HEK293 (cell line): ENCODE measurements around the gene UVSSA.

Experiments used
- BCL11B ChIP-seq: fragments of 450-650 bp; formaldehyde crosslinking; IDR thresholded peaks from 2 replicates; pipeline ENCODE4 v1.5.1; 2016; ENCODE audit warnings: low read depth, missing biosample characterization, missing genetic modification characterization
- HOXA7 ChIP-seq: sonication (generic); formaldehyde crosslinking; IDR thresholded peaks from 2 replicates; pipeline ENCODE4 v1.8.1; 2022; ENCODE audit warnings: missing genetic modification reagents, borderline replicate concordance
- SP2 ChIP-seq: fragments of 450-650 bp; formaldehyde crosslinking; IDR thresholded peaks from 2 replicates; pipeline ENCODE4 v1.5.1; 2016; ENCODE audit warnings: missing biosample characterization, missing genetic modification characterization
- ZBTB21 ChIP-seq: fragments of 450-650 bp; formaldehyde crosslinking; IDR thresholded peaks from 2 replicates; pipeline ENCODE4 v1.5.1; 2017; ENCODE audit warnings: missing biosample characterization, missing genetic modification characterization
- ZBTB7A ChIP-seq: fragments of 450-650 bp; formaldehyde crosslinking; IDR thresholded peaks from 2 replicates; pipeline ENCODE4 v1.5.1; 2016; ENCODE audit warnings: low read depth, missing biosample characterization, missing genetic modification characterization
- ZBTB8A ChIP-seq: fragments of 450-650 bp; formaldehyde crosslinking; IDR thresholded peaks from 2 replicates; pipeline ENCODE4 v1.5.1; 2016; ENCODE audit warnings: missing biosample characterization, missing genetic modification characterization
- ZEB2 ChIP-seq: fragments of 450-650 bp; formaldehyde crosslinking; IDR thresholded peaks from 2 replicates; pipeline ENCODE4 v1.5.1; 2016; ENCODE audit warnings: missing biosample characterization, missing genetic modification characterization
- ZFHX2 ChIP-seq: fragments of 450-650 bp; formaldehyde crosslinking; conservative IDR thresholded peaks from 2 replicates; pipeline ENCODE4 v1.5.1; 2016; ENCODE audit warnings: missing biosample characterization, missing genetic modification characterization
- ZNF121 ChIP-seq: fragments of 450-650 bp; formaldehyde crosslinking; IDR thresholded peaks from 2 replicates; pipeline ENCODE4 v1.5.1; 2016; ENCODE audit warnings: missing biosample characterization, missing genetic modification characterization
- ZNF221 ChIP-seq: fragments of 450-650 bp; formaldehyde crosslinking; IDR thresholded peaks from 2 replicates; pipeline ENCODE4 v1.5.1; 2017; ENCODE audit warnings: missing biosample characterization, missing genetic modification characterization, borderline replicate concordance
- ZNF24 ChIP-seq: fragments of 450-650 bp; formaldehyde crosslinking; IDR thresholded peaks from 2 replicates; pipeline ENCODE4 v1.5.1; 2016; ENCODE audit warnings: missing biosample characterization, missing genetic modification characterization
- ZNF747 ChIP-seq: fragments of 450-650 bp; formaldehyde crosslinking; IDR thresholded peaks from 2 replicates; pipeline ENCODE4 v1.5.1; 2016; ENCODE audit warnings: missing biosample characterization, missing genetic modification characterization
- ZSCAN30 ChIP-seq: fragments of 450-650 bp; IDR thresholded peaks from 2 replicates; pipeline ENCODE4 v1.5.1; 2018; ENCODE audit warnings: missing biosample characterization, mild to moderate bottlenecking, missing genetic modification characterization, moderate library complexity
- TF ChIP-seq, protein P1 (sequence below): fragments of 450-650 bp; formaldehyde crosslinking; IDR thresholded peaks from 2 replicates; pipeline ENCODE4 v1.5.1; 2016; ENCODE audit warnings: missing biosample characterization, missing genetic modification characterization

DNA sequence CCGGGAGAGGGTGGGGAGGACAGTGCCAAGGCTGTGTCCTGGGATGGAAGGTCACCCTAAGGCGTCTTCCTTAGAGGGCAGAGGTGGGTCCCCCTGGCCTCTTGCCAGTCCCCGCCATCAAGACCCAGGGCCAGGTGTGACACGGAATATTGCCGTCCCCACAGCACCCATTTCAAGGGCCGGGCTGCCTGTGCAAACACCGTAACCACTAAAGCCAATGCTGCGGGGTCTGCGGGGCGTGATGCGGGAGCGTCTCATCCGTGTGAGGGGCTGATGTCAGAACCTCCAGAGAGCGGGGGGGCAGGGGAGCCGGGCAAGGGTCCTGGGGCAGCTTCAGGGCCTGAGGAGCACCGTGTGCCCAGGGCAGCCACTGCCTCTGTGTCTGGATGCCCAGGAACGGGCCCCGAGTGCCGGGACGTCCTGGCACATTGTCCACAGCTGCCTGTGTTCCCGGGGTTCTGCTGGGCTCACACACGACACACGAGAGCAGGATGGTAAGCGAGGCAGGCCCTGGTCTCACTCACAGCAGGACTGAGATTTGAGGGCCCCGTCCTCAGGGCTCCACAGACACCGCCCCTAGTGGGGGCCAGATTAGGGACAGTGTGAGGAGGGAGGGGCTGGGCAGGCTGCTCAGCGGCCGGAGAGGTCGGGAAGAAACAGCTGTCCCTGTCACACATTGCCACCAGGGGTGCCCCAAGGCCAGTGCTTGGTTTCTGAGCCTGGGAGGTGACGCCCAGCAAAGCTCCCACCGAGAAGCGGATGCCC lies 30.0 kb downstream of the UVSSA start:
- no peak for TF ChIP-seq ZSCAN30 (tag by site-specific recombination)
- no peak for TF ChIP-seq ZNF747 (tag by site-specific recombination)
- TF ChIP-seq, protein P1, sequence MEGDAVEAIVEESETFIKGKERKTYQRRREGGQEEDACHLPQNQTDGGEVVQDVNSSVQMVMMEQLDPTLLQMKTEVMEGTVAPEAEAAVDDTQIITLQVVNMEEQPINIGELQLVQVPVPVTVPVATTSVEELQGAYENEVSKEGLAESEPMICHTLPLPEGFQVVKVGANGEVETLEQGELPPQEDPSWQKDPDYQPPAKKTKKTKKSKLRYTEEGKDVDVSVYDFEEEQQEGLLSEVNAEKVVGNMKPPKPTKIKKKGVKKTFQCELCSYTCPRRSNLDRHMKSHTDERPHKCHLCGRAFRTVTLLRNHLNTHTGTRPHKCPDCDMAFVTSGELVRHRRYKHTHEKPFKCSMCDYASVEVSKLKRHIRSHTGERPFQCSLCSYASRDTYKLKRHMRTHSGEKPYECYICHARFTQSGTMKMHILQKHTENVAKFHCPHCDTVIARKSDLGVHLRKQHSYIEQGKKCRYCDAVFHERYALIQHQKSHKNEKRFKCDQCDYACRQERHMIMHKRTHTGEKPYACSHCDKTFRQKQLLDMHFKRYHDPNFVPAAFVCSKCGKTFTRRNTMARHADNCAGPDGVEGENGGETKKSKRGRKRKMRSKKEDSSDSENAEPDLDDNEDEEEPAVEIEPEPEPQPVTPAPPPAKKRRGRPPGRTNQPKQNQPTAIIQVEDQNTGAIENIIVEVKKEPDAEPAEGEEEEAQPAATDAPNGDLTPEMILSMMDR (tag by site-specific recombination): no peak
- no peak for TF ChIP-seq HOXA7 (CRISPR knock-in tag)
- no peak for TF ChIP-seq ZNF24 (tag by site-specific recombination)
- TF ChIP-seq ZFHX2 (tag by site-specific recombination): no peak
- TF ChIP-seq ZBTB7A (tag by site-specific recombination): no peak
- TF ChIP-seq SP2: no peak
- no peak for TF ChIP-seq ZEB2
- no peak for TF ChIP-seq BCL11B (tag by site-specific recombination)
- TF ChIP-seq ZBTB8A (tag by site-specific recombination): no peak
- TF ChIP-seq ZNF221 (tag by site-specific recombination): no peak
- no peak for TF ChIP-seq ZNF121 (tag by site-specific recombination)
- TF ChIP-seq ZBTB21: no peak
